GM21381 (cell line): ENCODE measurements around the gene MAST1.
"Not testable (repeated sequence)": the region's sequence is repeated elsewhere in the genome, so short reads cannot be mapped to it uniquely, and the experiment has no call there.

Experiments used
- ATAC-seq: cut with Tn5 transposase; IDR thresholded peaks from one replicate; pipeline ENCODE4 v1.9.1; 2021; ENCODE audit warnings: mild to moderate bottlenecking, moderate library complexity; ENCODE audit not compliant: unreplicated experiment

The MAST1 gene

GRCh38 chr19:12838886-12839756 is 806 bp downstream of the MAST1 start:
- no peak for ATAC-seq

DNA sequence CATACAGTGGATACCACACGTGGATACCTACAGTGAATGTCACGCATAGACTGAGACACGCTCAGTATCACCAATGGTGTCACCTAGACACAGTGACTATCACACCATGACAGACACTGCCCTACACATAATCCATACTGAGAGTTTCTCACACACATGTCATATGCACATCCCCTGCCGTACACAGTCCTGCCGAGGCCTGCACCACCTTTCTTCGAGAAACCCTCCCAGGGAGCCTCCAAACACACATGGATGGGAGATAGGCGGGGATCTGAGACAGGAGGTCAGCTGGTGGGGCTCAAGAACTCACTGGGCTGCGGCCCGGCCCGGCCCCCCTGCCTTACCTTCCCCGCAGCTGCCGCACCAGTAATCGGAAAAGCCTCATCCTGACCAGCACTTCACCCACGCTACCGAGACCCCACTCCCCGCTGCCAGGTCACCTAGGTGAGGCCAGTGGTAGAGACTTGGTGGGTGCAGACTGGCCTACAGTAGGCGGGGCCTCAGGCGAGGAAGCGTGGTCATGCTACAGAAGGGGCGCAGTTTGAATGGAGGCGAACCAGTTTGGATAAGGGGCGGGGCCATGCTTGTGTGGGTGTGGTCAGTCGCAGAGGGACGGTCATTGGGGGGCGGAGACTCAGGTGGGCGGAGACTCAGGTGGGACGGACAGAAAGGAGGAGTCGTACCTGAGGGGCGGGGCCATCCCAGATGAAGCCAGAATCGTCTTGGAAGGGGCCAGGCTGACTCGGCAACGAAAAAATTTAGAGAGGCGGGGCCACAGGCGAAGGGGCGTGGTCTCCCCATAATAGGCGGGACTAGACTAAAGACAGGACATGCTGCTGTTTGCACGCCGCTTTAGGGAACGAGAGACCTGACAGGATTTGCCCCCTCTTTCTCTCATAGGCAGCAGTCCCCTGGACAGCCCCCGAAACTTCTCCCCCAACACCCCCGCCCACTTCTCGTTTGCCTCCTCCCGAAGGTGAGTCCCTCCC is 2.1 kb downstream of the MAST1 start:
- no peak for ATAC-seq

GRCh38 chr19:12841094-12841493 is 2.8 kb downstream of the MAST1 start:
- no peak for ATAC-seq

DNA sequence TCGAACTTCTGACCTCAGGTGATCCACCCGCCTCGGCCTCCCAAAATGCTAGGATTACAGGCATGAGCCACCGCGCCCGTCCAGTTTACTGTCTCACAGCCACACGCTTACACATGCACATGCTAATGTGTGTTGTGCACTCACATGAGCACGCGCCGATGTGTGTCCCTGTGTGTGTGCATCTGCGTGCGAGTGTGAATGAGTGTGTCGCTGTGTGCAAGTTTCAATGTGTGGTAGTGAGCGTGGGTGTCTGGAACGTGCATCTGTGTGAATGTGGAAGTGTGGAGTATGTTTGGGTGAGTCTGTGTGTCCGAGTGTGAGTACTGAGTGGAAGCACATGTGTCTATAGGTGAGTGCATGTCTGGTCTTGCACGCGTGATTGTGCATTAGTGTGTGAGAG is 4.2 kb downstream of the MAST1 start:
- no peak for ATAC-seq

DNA sequence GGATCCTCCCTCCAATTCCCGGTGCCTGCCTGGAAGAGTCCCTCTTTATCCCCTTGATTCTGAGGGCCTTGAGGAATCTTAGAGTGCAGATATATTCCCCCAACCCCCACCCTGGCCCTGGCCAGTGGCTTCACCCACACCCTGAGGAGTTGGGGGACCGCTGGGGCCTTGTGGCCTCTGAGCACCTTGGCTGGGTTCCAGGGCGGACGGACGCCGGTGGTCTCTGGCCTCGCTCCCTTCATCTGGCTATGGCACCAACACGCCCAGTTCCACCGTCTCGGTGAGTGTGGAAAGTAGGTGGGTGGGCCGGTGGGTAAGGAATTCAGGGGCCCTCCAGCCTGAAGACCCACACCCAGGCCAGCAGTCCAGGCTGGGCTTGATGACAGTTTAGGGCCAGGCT is 5.0 kb downstream of the MAST1 start:
- ATAC-seq, result no peak

- no peak for ATAC-seq
Observed at GRCh38 chr19:12843999-12844732, 5.9 kb downstream of the MAST1 start.

GRCh38 chr19:12846613-12847012 is 8.3 kb downstream of the MAST1 start:
- not testable (repeated sequence) for ATAC-seq

DNA sequence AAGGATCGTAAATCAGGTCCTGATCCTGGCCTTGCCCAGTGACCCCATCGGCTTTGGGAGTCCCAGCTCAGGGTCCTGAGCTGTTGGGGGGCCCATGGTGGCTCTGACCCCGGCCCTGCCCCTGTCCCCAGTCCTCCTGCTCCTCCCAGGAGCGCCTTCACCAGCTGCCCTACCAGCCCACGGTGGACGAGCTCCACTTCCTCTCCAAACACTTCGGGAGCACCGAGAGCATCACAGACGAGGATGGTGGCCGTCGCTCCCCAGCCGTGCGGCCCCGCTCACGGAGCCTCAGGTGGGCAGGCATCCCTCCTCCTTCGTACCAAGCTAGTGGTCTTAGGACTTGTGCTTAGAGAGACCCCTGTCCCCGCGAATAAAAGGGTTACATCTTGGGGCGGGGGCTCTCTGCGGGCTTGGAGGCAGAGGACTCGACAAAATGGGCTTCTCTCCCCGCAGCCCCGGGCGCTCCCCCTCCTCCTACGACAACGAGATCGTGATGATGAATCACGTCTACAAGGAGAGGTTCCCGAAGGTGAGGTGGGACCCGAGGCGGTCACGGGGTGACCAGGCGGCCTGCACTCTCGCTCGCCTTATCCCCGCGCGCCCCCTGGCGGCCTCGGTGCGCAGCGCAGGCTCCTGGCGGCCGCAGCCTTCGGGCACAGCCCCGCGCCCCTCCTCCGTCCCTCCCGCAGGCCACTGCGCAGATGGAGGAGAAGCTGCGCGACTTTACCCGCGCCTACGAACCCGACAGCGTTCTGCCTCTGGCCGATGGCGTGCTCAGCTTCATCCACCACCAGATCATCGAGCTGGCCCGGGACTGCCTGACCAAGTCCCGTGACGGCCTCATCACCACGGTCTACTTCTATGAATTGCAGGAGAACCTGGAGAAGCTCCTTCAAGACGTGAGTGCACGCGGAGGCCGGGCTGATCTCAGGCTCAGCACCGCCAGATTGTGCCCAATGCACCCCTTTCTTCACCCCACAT is 9.1 kb downstream of the MAST1 start:
- no peak for ATAC-seq

DNA sequence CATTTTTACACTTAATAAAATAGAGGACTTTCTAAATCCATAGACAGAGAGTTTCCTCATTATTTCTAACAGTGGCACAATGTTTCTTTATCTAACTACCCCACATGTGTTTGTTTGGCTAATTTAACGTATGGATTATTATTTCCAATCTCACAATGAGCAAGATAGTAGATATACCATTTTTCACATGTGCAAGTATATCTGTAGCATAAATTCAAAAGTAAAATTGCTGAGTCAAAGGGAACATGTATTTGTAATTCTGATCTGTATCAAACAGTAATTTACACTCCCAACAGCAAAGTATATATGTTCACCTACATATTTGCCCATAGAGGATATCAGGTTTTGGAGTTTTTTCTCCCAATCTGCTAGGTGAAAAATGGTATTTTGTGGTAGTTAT is 18.3 kb downstream of the MAST1 start:
- no peak for ATAC-seq

DNA sequence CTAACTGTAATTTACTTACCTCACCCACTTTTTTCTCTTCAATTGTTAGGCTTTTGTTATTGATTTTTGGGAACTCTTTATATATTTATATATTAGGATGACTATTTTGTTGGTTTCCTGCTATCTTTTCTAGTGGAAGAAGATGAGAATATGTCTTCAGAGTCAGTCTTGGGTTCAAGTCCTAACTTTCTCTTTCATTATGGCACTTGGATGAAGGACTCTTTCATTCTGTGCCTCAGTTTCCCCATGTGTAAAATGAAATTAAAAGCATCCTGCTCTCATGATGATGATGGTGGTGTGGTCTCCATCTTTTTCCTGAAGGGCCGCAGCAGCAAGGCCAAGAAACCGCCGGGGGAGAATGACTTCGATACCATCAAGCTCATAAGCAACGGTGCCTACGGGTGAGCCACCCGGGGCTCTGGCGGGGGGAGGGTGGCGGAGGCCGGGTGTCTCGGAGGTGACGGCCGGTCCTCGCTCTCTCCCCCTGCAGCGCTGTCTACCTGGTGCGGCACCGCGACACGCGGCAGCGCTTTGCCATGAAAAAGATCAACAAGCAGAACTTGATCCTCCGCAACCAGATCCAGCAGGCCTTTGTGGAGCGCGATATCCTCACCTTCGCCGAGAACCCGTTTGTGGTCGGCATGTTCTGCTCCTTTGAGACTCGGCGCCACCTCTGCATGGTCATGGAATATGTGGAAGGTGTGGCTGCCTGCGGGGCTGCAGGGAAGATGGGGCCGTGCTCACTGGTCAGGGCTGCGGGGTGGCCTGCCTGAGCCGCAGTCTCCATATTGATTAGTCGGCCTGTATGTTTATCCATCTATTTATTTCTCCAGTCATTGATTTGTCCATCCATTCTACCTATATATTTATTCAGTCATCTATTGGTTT is 20.0 kb downstream of the MAST1 start:
- no peak for ATAC-seq

GRCh38 chr19:12859546-12859945 is 21.2 kb downstream of the MAST1 start:
- no peak for ATAC-seq

GRCh38 chr19:12864143-12864542 is 25.8 kb downstream of the MAST1 start:
- no peak for ATAC-seq

GRCh38 chr19:12864721-12865715 is 26.7 kb downstream of the MAST1 start:
- no peak for ATAC-seq

DNA sequence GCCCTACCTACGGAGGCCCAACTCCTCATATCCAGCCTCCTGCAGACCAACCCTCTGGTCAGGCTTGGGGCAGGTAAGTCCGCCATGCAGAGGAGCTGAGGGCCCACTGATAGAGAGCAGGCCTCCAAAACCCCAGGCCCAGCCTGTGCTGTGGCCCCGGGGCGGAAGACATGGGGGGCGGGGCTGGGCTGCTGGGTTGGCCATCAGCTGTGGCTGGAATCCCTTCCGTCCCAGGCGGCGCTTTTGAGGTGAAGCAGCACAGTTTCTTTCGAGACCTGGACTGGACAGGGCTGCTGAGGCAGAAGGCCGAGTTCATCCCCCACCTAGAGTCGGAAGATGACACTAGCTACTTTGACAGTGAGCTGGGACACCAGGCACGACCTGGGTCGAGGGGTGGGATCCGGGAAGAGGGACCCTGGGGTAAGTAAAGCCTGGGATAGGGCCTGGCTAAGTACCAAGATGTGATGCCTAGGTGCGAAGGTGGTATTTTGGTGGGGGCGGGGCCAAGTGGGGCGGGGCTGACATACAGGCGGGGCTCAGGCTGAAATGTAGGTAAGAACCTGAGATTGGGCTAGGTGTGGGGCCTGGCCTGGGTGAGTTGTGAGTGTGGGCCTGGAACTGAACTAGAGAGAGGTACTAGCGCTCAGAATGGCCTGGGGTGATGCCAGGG is 27.6 kb downstream of the MAST1 start:
- no peak for ATAC-seq

GRCh38 chr19:12866416-12867119 is 28.3 kb downstream of the MAST1 start:
- ATAC-seq, result no peak
